ENCODE measurements around the gene MYO1E. TPM values are rescaled to one million over a fixed set of nuclear protein-coding genes. Genes with fewer than 3 reads are reported as not detected.
"Not testable (repeated sequence)": the region's sequence is repeated elsewhere in the genome, so short reads cannot be mapped to it uniquely, and the experiment has no call there.

The MYO1E gene
- total RNA-seq, 4 donors from 2014 or later = 131 to 388 (median 345) TPM

DNA sequence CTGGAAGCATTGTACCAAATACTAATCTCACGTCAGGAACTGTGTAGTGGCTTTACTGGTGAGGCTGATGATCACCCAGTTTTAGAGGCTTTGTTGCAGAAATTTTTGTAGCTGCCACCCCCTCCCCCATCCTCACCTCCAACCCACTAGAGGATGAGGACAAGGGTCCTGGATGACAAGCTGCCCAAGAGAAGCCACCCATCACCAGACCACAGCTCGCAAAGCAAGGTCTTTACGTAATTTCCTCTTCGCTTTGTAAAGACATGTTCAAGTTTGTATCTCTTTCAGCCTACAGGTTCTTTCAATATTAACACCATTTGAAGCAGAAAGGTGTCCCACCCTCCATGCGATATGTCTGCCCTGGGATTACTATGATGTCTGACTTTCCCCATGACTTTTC, 91.8 kb downstream of the MYO1E start:
- TF ChIP-seq POLR2A (IDR thresholded peaks at IDR 0.05) (no peak), POLR2AphosphoS5 (IDR thresholded peaks at IDR 0.05) (no peak), EP300 (IDR thresholded peaks at IDR 0.05; ENCODE audit: low read depth) (no peak), CTCF (IDR thresholded peaks at IDR 0.05) (no peak)
- H3K27ac ChIP-seq = no peak overlapping the region
- intact Hi-C loops (cut with DNase I; ENCODE audit: low total_unique reads) (no loop called here), in situ Hi-C loops (cut with MboI; ENCODE audit: low pct_ligation_motif_present in 1 of 4, low pct_unique_long_range_greater_than_20kb in 1 of 4, low sequenced_read_pairs in 3 of 4) (no loop called here)
- H3K27me3 ChIP-seq = no peaks in the 10 kb centered on the region
- no peak for DNase-seq
- H3K4me1 ChIP-seq = peaks cover 0 to 77% (median 49%) of the 10 kb centered on the region in 4 donors
- H3K36me3 ChIP-seq = no peaks in the 10 kb centered on the region
- H3K4me3 ChIP-seq = no peak overlapping the region
- WGBS, 2 donors (ENCODE audit: low coverage in 1 of 2) = 94% methylated on average over 5 of the region's 5 CpGs
- no peaks in the 10 kb centered on the region for H3K9me3 ChIP-seq

DNA sequence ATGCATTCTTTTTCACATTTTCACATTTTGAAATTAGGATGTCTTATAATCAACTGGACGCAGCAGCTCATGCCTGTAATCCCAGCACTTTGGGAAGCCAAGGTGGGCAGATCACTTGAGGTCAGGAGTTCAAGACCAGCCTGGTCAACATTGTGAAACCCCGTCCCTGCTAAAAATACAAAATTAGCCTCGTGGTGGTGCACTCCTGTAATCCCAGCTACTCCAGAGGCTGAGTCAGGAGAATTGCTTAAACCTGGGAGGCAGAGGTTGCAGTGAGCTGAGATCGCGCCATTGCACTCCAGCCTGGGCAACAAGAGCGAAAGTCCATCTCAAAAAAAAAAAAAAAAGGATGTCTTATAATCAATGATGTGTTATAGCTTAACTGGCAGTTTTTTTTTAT, 92.4 kb downstream of the MYO1E start:
- intact Hi-C loops (cut with DNase I; ENCODE audit: low total_unique reads); H3K36me3 ChIP-seq; H3K4me3 ChIP-seq; H3K9me3 ChIP-seq; in situ Hi-C loops (cut with MboI; ENCODE audit: low pct_ligation_motif_present in 1 of 4, low pct_unique_long_range_greater_than_20kb in 1 of 4, low sequenced_read_pairs in 3 of 4); H3K27me3 ChIP-seq; H3K27ac ChIP-seq; DNase-seq: not testable (repeated sequence)
- 68 to 80% methylated on average over 4 to 6 of the region's 6 CpGs for WGBS, 2 donors (ENCODE audit: low coverage in 1 of 2)
- H3K4me1 ChIP-seq = peaks cover 0 to 77% (median 48%) of the 10 kb centered on the region in 4 donors

- Histone ChIP-seq H3K4me3 (no peak overlapping the region), H3K36me3 (no peaks in the 10 kb centered on the region), H3K4me1 (peaks cover 4 to 80% (median 54%) of the 10 kb centered on the region in 4 donors), H3K27ac (peak overlapping the region in 3 of 4 donors; percentile 9 to 86 (median 47)), H3K27me3 (no peaks in the 10 kb centered on the region), H3K9me3 (no peaks in the 10 kb centered on the region)
- intact Hi-C loops (cut with DNase I; ENCODE audit: low total_unique reads) = no loop called here
- WGBS, 2 donors (ENCODE audit: low coverage in 1 of 2) = 87 to 100% methylated on average over 2 to 5 of the region's 5 CpGs
- TF ChIP-seq POLR2AphosphoS5 (IDR thresholded peaks at IDR 0.05) (no peak), CTCF (IDR thresholded peaks at IDR 0.05) (no peak), EP300 (IDR thresholded peaks at IDR 0.05; ENCODE audit: low read depth) (no peak), POLR2A (IDR thresholded peaks at IDR 0.05) (no peak)
- no peak for DNase-seq
- in situ Hi-C loops (cut with MboI; ENCODE audit: low pct_ligation_motif_present in 1 of 4, low pct_unique_long_range_greater_than_20kb in 1 of 4, low sequenced_read_pairs in 3 of 4) = no loop called here
These were observed 93.6 kb downstream of the MYO1E start for GRCh38 chr15:59279023-59279422.

GRCh38 chr15:59278120-59278519, 94.6 kb downstream of the MYO1E start:
- WGBS, 2 donors (ENCODE audit: low coverage in 1 of 2) = 66 to 71% methylated on average over 3 of the region's 3 CpGs
- H3K4me1 ChIP-seq = peaks cover 6 to 85% (median 57%) of the 10 kb centered on the region in 4 donors
- peak overlapping the region; percentile 78 to 86 (median 82) for H3K27ac ChIP-seq

More at GRCh38 chr15:59278120-59278519, 94.6 kb downstream of the MYO1E start:
- no peak for DNase-seq
- H3K4me3 ChIP-seq = no peak overlapping the region
- in situ Hi-C loops (cut with MboI; ENCODE audit: low pct_ligation_motif_present in 1 of 4, low pct_unique_long_range_greater_than_20kb in 1 of 4, low sequenced_read_pairs in 3 of 4) (no loop called here), intact Hi-C loops (cut with DNase I; ENCODE audit: low total_unique reads) (no loop called here)
- TF ChIP-seq POLR2A (IDR thresholded peaks at IDR 0.05) = no peak
- no peak for TF ChIP-seq POLR2AphosphoS5 (IDR thresholded peaks at IDR 0.05)
- TF ChIP-seq EP300 (IDR thresholded peaks at IDR 0.05; ENCODE audit: low read depth) = no peak
- no peak for TF ChIP-seq CTCF (IDR thresholded peaks at IDR 0.05)
- no peaks in the 10 kb centered on the region for H3K36me3 ChIP-seq
- H3K9me3 ChIP-seq = no peaks in the 10 kb centered on the region
- no peaks in the 10 kb centered on the region for H3K27me3 ChIP-seq

All from transverse colon (tissue), 4 donors.